Epithelial cell of esophagus (primary cell): Measurements from ENCODE around the gene CEP70.
A peak's percentile ranks its signal among the peaks of the same experiment; 100 is the strongest.

Experiments used
- DNase-seq: peaks from one replicate; pipeline ENCODE4 v3.0.0; 2010; ENCODE audit warnings: low read depth
- H3K4me3 ChIP-seq: 2 replicates; pipeline ENCODE4 v1.5.1; 2011; ENCODE audit warnings: mild to moderate bottlenecking, low read length, control low read depth
- CTCF ChIP-seq: IDR thresholded peaks from 2 replicates; pipeline ENCODE4 v1.5.1; 2011; ENCODE audit warnings: low read depth, mild to moderate bottlenecking, low read length, control low read depth, inconsistent platforms; ENCODE audit not compliant: insufficient read depth; ENCODE audit errors: missing control alignments

CEP70 gene

GRCh38 chr3:138594150-138594934 is at the start of gene CEP70:
TSS of gene CEP70 (minus strand) at chr3:138594260. CDS start at chr3:138572927, 21,333 bp downstream.
- peak; percentile 85 for TF ChIP-seq CTCF
- peak; percentile 96 for DNase-seq
- peak within 1 kb of the TSS; percentile 60 for H3K4me3 ChIP-seq

- DNase-seq = no peak
- H3K4me3 ChIP-seq = no peak overlapping the region
- no peak for TF ChIP-seq CTCF
Observed at GRCh38 chr3:138642927-138643253, 48.8 kb upstream of the CEP70 start.

GRCh38 chr3:138642226-138642926 is 48.3 kb upstream of the CEP70 start:
- TF ChIP-seq CTCF = no peak
- no peak for DNase-seq
- no peak overlapping the region for H3K4me3 ChIP-seq

GRCh38 chr3:138640537-138640936 is 46.5 kb upstream of the CEP70 start:
- H3K4me3 ChIP-seq = no peak overlapping the region
- no peak for TF ChIP-seq CTCF
- peak; percentile 22 for DNase-seq

- no peak overlapping the region for H3K4me3 ChIP-seq
- no peak for DNase-seq
- TF ChIP-seq CTCF = no peak
Observed at GRCh38 chr3:138638641-138639040, 44.6 kb upstream of the CEP70 start.

- DNase-seq = peak; percentile 55
- TF ChIP-seq CTCF = no peak
- no peak overlapping the region for H3K4me3 ChIP-seq
Observed at GRCh38 chr3:138629526-138629925, 35.5 kb upstream of the CEP70 start.

- DNase-seq = peak; percentile 95
- H3K4me3 ChIP-seq = no peak overlapping the region
- TF ChIP-seq CTCF = no peak
Observed at GRCh38 chr3:138625707-138626365, 31.8 kb upstream of the CEP70 start.
